ENCODE measurements around the gene RBM39.
"Not testable (repeated sequence)": the region's sequence is repeated elsewhere in the genome, so short reads cannot be mapped to it uniquely, and the experiment has no call there.

RBM39 gene

GRCh38 chr20:35719717-35720116 is 22.3 kb downstream of the RBM39 start:
- no peak overlapping the region for H3K27ac ChIP-seq
- TF ChIP-seq, protein P1, sequence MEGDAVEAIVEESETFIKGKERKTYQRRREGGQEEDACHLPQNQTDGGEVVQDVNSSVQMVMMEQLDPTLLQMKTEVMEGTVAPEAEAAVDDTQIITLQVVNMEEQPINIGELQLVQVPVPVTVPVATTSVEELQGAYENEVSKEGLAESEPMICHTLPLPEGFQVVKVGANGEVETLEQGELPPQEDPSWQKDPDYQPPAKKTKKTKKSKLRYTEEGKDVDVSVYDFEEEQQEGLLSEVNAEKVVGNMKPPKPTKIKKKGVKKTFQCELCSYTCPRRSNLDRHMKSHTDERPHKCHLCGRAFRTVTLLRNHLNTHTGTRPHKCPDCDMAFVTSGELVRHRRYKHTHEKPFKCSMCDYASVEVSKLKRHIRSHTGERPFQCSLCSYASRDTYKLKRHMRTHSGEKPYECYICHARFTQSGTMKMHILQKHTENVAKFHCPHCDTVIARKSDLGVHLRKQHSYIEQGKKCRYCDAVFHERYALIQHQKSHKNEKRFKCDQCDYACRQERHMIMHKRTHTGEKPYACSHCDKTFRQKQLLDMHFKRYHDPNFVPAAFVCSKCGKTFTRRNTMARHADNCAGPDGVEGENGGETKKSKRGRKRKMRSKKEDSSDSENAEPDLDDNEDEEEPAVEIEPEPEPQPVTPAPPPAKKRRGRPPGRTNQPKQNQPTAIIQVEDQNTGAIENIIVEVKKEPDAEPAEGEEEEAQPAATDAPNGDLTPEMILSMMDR (conservative IDR thresholded peaks at IDR 0.05), result no peak

DNA sequence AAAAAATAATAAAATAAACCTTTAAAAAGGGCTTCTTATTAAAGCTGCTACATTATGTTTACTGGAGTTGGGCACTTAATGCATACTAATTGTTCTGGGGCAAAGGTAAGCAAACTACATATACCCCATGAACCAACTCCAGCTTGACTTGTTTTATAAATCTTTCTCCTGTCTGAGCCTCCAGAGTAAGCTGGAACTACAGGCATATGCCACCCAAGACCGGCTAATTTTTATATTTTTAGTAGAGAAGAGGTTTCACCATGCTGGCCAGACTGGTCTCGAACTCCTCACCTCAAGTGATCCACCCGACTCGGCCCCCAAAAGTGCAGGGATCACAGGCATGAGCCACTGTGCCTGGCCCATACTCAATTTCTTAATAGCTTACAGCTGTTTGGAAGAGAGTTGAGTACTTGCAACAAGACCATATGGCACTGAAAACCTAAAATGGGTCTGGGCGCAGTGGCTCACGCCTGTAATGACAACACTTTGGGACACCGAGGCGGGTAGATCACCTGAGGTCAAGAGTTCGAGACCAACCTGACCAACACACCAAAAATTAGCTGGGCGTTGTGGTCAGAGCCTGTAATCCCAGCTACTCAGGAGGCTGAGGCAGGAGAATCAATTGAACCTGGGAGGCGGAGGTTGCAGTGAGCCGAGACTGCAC is 23.0 kb downstream of the RBM39 start:
- TF ChIP-seq, protein P1 (conservative IDR thresholded peaks at IDR 0.05), result no peak
- H3K27ac ChIP-seq, result no peak overlapping the region

DNA sequence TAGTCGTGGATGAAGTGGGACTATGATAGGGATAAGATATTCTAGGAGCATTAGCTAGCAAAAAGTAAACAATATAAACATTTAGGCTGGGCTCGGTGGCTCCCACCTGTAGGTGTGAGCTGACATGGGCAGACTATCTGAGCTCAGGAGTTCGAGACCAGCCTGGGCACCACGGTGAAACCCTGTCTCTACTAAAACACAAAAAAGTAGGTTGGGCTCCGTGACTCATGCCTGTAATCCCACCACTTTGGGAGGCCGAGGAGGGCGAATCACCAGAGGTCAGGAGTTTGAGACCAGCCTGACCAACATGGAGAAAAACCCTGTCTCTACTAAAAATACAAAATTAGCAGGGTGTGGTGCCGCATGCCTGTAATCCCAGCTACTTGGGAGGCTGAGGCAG is 23.7 kb downstream of the RBM39 start:
- peak overlapping the region; percentile 10; the same call in 1 of the 2 replicates for H3K27ac ChIP-seq

GRCh38 chr20:35716330-35716729 is 25.7 kb downstream of the RBM39 start:
- no peak overlapping the region for H3K27ac ChIP-seq
- TF ChIP-seq, protein P1 (conservative IDR thresholded peaks at IDR 0.05), result no peak

GRCh38 chr20:35715652-35716051 is 26.4 kb downstream of the RBM39 start:
- TF ChIP-seq, protein P1 (conservative IDR thresholded peaks at IDR 0.05), result no peak

GRCh38 chr20:35714127-35714526 is 27.9 kb downstream of the RBM39 start:
- TF ChIP-seq, protein P1 (conservative IDR thresholded peaks at IDR 0.05), result no peak
- H3K27ac ChIP-seq, result no peak overlapping the region

More at GRCh38 chr20:35715652-35716051, 26.4 kb downstream of the RBM39 start:
- H3K27ac ChIP-seq, result no peak overlapping the region

DNA sequence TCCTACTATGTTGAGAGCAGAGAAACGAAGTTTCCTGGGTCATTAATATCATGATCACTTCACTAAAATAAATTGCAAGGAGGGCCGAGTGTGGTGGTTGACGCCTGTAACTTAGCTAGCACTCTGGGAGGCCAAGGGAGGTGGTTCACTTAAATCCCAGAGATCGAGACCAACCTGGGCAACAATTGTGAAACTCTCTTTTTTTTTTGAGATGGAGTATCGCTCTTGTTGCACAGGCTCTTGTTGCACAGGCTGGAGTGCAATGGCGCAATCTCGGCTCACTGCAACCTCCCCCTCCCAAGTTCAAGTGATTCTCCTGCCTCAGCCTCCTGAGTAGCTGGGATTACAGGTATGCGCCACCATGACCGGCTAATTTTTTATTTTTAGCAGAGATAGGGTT is 28.9 kb downstream of the RBM39 start:
- not testable (repeated sequence) for H3K27ac ChIP-seq

GRCh38 chr20:35711588-35712209 is 30.4 kb downstream of the RBM39 start:
- H3K27ac ChIP-seq, result no peak overlapping the region
- TF ChIP-seq, protein P1 (conservative IDR thresholded peaks at IDR 0.05), result no peak

Data from VCaP (cell line).